ENCODE measurements around the gene CCDC167.

GRCh38 chr6:37452522-37452921 is 47.2 kb downstream of the CCDC167 start:
- no peak for TF ChIP-seq CTCF (IDR thresholded peaks at IDR 0.05 in 4 of 5, conservative IDR thresholded peaks at IDR 0.05 in 1 of 5)
- TF ChIP-seq POLR2A (IDR thresholded peaks at IDR 0.05): no peak
